Loucy (cell line): Measurements from ENCODE around the gene EPX.

ENCODE experiments used
- CTCF ChIP-seq: fragments of 200-600 bp; sonication (generic); conservative IDR thresholded peaks from 2 replicates; pipeline ENCODE4 v1.5.1; 2014; ENCODE audit warnings: mild to moderate bottlenecking, antibody characterized with exemption, low read length
- EZH2phosphoT487 ChIP-seq: fragments of 200-600 bp; IDR thresholded peaks from 2 replicates; pipeline ENCODE4 v1.6.1; 2018; ENCODE audit warnings: antibody characterized with exemption, mild to moderate bottlenecking, moderate library complexity, borderline replicate concordance

- TF ChIP-seq CTCF, result peak; percentile 81
- no peak for TF ChIP-seq EZH2phosphoT487
These were observed 7.6 kb downstream of the EPX start for GRCh38 chr17:58200024-58200633.
